Adrenal gland (tissue), 5 donors: ENCODE data around the gene RHOA.
"Not testable (repeated sequence)": the region's sequence is repeated elsewhere in the genome, so short reads cannot be mapped to it uniquely, and the experiment has no call there.

Experiments
- POLR2A ChIP-seq, 2 donors: fragments of 450-650 bp; IDR thresholded peaks; one replicate each; pipeline ENCODE4 v1.6.1; 2017; ENCODE audit warnings: antibody characterized with exemption in 2 of 2, mild to moderate bottlenecking in 2 of 2, moderate library complexity in 1 of 2
- TF ChIP-seq, protein P1 (sequence below), 6 experiments: fragments of 450-650 bp in 4 of 6; fragments of 200-600 bp in 2 of 6; sonication (generic) in 1 of 6; IDR thresholded peaks; 1 replicate in 5 of 6; 2 replicates in 1 of 6; pipeline versions ENCODE4 v1.5.1 to v1.8.0; 2016 to 2021; ENCODE audit warnings: antibody characterized with exemption in 6 of 6, mild to moderate bottlenecking in 2 of 6, moderate library complexity in 1 of 6
- donor health status: DM: no; HTN: no; CAD: no.

- TF ChIP-seq, protein P1, sequence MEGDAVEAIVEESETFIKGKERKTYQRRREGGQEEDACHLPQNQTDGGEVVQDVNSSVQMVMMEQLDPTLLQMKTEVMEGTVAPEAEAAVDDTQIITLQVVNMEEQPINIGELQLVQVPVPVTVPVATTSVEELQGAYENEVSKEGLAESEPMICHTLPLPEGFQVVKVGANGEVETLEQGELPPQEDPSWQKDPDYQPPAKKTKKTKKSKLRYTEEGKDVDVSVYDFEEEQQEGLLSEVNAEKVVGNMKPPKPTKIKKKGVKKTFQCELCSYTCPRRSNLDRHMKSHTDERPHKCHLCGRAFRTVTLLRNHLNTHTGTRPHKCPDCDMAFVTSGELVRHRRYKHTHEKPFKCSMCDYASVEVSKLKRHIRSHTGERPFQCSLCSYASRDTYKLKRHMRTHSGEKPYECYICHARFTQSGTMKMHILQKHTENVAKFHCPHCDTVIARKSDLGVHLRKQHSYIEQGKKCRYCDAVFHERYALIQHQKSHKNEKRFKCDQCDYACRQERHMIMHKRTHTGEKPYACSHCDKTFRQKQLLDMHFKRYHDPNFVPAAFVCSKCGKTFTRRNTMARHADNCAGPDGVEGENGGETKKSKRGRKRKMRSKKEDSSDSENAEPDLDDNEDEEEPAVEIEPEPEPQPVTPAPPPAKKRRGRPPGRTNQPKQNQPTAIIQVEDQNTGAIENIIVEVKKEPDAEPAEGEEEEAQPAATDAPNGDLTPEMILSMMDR (IDR thresholded peaks at IDR 0.05) = not testable (repeated sequence)
- not testable (repeated sequence) for TF ChIP-seq POLR2A (IDR thresholded peaks at IDR 0.05)
These were observed 6.2 kb downstream of the RHOA start for GRCh38 chr3:49405570-49405969.
